B cell (primary cell): ENCODE measurements around the gene KCNC3. TPM values are rescaled to one million over a fixed set of nuclear protein-coding genes. Genes with fewer than 3 reads are reported as not detected.

ENCODE experiments used
- ATAC-seq: fragments of 200-7000 bp; cut with Tn5 transposase; one replicate; pipeline ENCODE4 v1.10.0; 2021; ENCODE audit warnings: low read depth, mild to moderate bottlenecking, moderate number of reproducible peaks, moderate library complexity
- CTCF ChIA-PET: fragments of 350-600 bp; sonication (Branson Sonifier 250); formaldehyde crosslinking; loops from one replicate; lab custom pipeline; 2021; ENCODE audit warnings: antibody characterized with exemption, inconsistent platforms; lab: Charles Lee
- POLR2A ChIA-PET: fragments of 350-600 bp; sonication (Branson Sonifier 250); formaldehyde crosslinking; loops from one replicate; lab custom pipeline; 2021; ENCODE audit warnings: antibody characterized with exemption; lab: Charles Lee
- DNase-seq: peaks from one replicate; pipeline ENCODE4 v3.0.0; 2013
- H2AFZ ChIP-seq: 2 replicates; pipeline ENCODE4 v1.6.1; 2012; ENCODE audit warnings: mild to moderate bottlenecking, low read depth, low read length; ENCODE audit not compliant: insufficient read depth, poor library complexity, severe bottlenecking
- H3K27ac ChIP-seq, 2 donors: 1 replicate in 1 of 2; 2 replicates in 1 of 2; pipeline ENCODE4 v1.5.1; 2012 to 2013; ENCODE audit warnings: low read length in 2 of 2, mild to moderate bottlenecking in 2 of 2, moderate library complexity in 1 of 2
- H3K27me3 ChIP-seq, 4 experiments: fragments of 200-600 bp in 1 of 4; sonication (generic) in 1 of 4; replicated peaks in 1 of 4; 1 replicate in 2 of 4; 2 replicates in 2 of 4; pipeline versions ENCODE4 v1.6.1 to v1.7.0; 2013 to 2016; ENCODE audit warnings: low read length in 3 of 4, mild to moderate bottlenecking in 2 of 4, mixed read lengths in 1 of 4, moderate library complexity in 1 of 4; ENCODE audit not compliant: insufficient read depth in 4 of 4, control insufficient read depth in 3 of 4; ENCODE audit errors: control extremely low read depth in 1 of 4
- H3K36me3 ChIP-seq, 2 experiments: replicated peaks in 1 of 2; 1 replicate in 1 of 2; 2 replicates in 1 of 2; pipeline versions ENCODE4 v1.6.1 to v1.7.1; 2013; ENCODE audit warnings: low read length in 1 of 2; ENCODE audit not compliant: insufficient read depth in 2 of 2, control insufficient read depth in 1 of 2; ENCODE audit errors: control extremely low read depth in 1 of 2, extremely low read depth in 1 of 2
- H3K4me1 ChIP-seq, 2 donors: fragments of 200-600 bp in 1 of 2; sonication (generic) in 1 of 2; 1 replicate in 1 of 2; 2 replicates in 1 of 2; pipeline versions ENCODE4 v1.5.1 to v1.6.1; 2013 to 2017; ENCODE audit warnings: low read length in 2 of 2; ENCODE audit not compliant: control insufficient read depth in 2 of 2, insufficient read depth in 2 of 2
- H3K4me2 ChIP-seq: replicated peaks from 2 replicates; pipeline ENCODE3; 2012; ENCODE audit warnings: mild to moderate bottlenecking, low read depth, low read length; ENCODE audit not compliant: poor library complexity, severe bottlenecking
- H3K4me3 ChIP-seq, 5 experiments: fragments of 200-600 bp in 1 of 5; sonication (generic) in 1 of 5; 1 replicate in 3 of 5; 2 replicates in 2 of 5; pipeline versions ENCODE4 v1.5.1 to v1.7.0; 2011 to 2016; ENCODE audit warnings: low read length in 4 of 5, mild to moderate bottlenecking in 4 of 5, low read depth in 2 of 5, control low read depth in 1 of 5, moderate library complexity in 1 of 5; ENCODE audit not compliant: insufficient read depth in 1 of 5; ENCODE audit errors: control extremely low read depth in 1 of 5, extremely low read depth in 1 of 5
- H3K79me2 ChIP-seq: fragments of 200-600 bp; sonication (generic); one replicate; pipeline ENCODE4 v1.6.0; 2016; ENCODE audit warnings: low read length; ENCODE audit not compliant: control insufficient read depth, insufficient read depth
- H3K9ac ChIP-seq: fragments of 200-600 bp; sonication (generic); 2 replicates; pipeline ENCODE4 v1.6.1; 2017; ENCODE audit warnings: mild to moderate bottlenecking, low read length, moderate library complexity
- H3K9me3 ChIP-seq, 3 donors: one replicate each; pipeline versions ENCODE4 v1.6.1 to v1.7.1; 2013; ENCODE audit warnings: low read length in 2 of 3; ENCODE audit not compliant: control insufficient read depth in 2 of 3, insufficient read depth in 1 of 3; ENCODE audit errors: control extremely low read depth in 1 of 3
- H4K20me1 ChIP-seq: 2 replicates; pipeline ENCODE4 v1.6.0; 2012; ENCODE audit warnings: mild to moderate bottlenecking, low read length; ENCODE audit not compliant: insufficient read depth, control insufficient read depth, poor library complexity, severe bottlenecking
- H3K27ac Mint-ChIP-seq: one replicate; pipeline ENCODE4 v1.8.0; 2021; ENCODE audit warnings: mixed read lengths
- H3K27me3 Mint-ChIP-seq: one replicate; pipeline ENCODE4 v1.8.0; 2021; ENCODE audit warnings: mixed read lengths
- H3K4me1 Mint-ChIP-seq: one replicate; pipeline ENCODE4 v1.8.0; 2021; ENCODE audit warnings: mixed read lengths
- H3K4me3 Mint-ChIP-seq: one replicate; pipeline ENCODE4 v1.8.0; 2021; ENCODE audit warnings: mixed read lengths
- H3K9me3 Mint-ChIP-seq: one replicate; pipeline ENCODE4 v1.8.0; 2022; ENCODE audit warnings: mixed read lengths; ENCODE audit not compliant: insufficient read depth
- CTCF ChIP-seq: fragments of 200-600 bp; IDR thresholded peaks from one replicate; pipeline ENCODE4 v1.8.0; 2022; ENCODE audit warnings: antibody characterized with exemption, mild to moderate bottlenecking
- EZH2 ChIP-seq: IDR thresholded peaks from 2 replicates; pipeline ENCODE4 v1.6.1; 2012; ENCODE audit warnings: borderline replicate concordance, low read depth, mild to moderate bottlenecking, moderate library complexity, low read length; ENCODE audit not compliant: insufficient read depth, poor library complexity, severe bottlenecking
- WGBS: methylation state at CpG from one replicate; pipeline ENCODE4 v1.1.5; 2013; ENCODE audit warnings: missing lambda C conversion rate; ENCODE audit not compliant: insufficient coverage; 5-methylcytosine and 5-hydroxymethylcytosine counted together
- intact Hi-C: fragments of 100-400 bp; cut with micrococcal nuclease; formaldehyde crosslinking; loops from one replicate; pipeline ENCODE4 v1.10.0; 2022
- polyA plus RNA-seq: library from polyadenylated mRNA; depleted of rRNA; stranded (reverse); fragments of >200 nt; gene quantifications from 2 replicates; pipeline ENCODE4 v1.2.3, GENCODE V29; 2012
- total RNA-seq, 2 donors: library from RNA; stranded (reverse); fragments of 120-200 nt in 1 of 2; gene quantifications; 1 replicate in 1 of 2; 2 replicates in 1 of 2; pipeline versions ENCODE4 v1.2.3 to v1.2.4, GENCODE V29; 2013 to 2022

The KCNC3 gene
- total and polyA plus RNA-seq, 2 donors (not counting 1 experiment from before 2014, with no cell fraction given): 12.3 to 23.0 TPM

GRCh38 chr19:50359328-50359818 lies 30.2 kb upstream of the KCNC3 start:
- H3K4me1 ChIP-seq: peaks cover 19 to 47% of the 10 kb centered on the region in 2 donors
- H2AFZ ChIP-seq: no peak overlapping the region
- Mint-ChIP-seq H3K9me3 (no peaks in the 10 kb centered on the region), H3K27me3 (no peaks in the 10 kb centered on the region), H3K27ac (peak overlapping the region; percentile 98), H3K4me3 (peak overlapping the region; percentile 94), H3K4me1 (peaks cover 49% of the 10 kb centered on the region)
- H3K27me3 ChIP-seq: no peaks in the 10 kb centered on the region
- H3K9me3 ChIP-seq: peaks cover 0 to 6% (median 0%) of the 10 kb centered on the region in 3 donors
- ATAC-seq (no peak), DNase-seq (no peak)
- ChIA-PET POLR2A (interaction anchor here (0.8 to 2.8 kb wide), 3 partner anchors 26 to 152 kb away, joined by 3 to 33 read pairs (median 10); partner anchors contain the start of gene JOSD2), CTCF (interaction anchor here (1.0 to 6.6 kb wide), 4 partner anchors 25 to 197 kb away, joined by 4 to 76 read pairs (median 16); no protein-coding TSS in a partner anchor)
- intact Hi-C loops: loop anchor here (5.0 kb wide), 2 partner anchors 73 to 538 kb away; partner anchors contain the start of gene MYBPC2
- WGBS: 94% methylated on average over 6 of the region's 11 CpGs
- peak overlapping the region; percentile 99 for H3K4me2 ChIP-seq
- no peaks in the 10 kb centered on the region for H4K20me1 ChIP-seq
- TF ChIP-seq CTCF (no peak), EZH2 (no peak)
- H3K9ac ChIP-seq: no peak overlapping the region
- peaks cover 17% of the 10 kb centered on the region for H3K79me2 ChIP-seq
- H3K36me3 ChIP-seq: no peaks in the 10 kb centered on the region
- no peak overlapping the region for H3K4me3 ChIP-seq
- H3K27ac ChIP-seq: no peak overlapping the region
